ENCODE data around the gene DLG2. TPM values are rescaled to one million over a fixed set of nuclear protein-coding genes. Genes with fewer than 3 reads are reported as not detected.

Gene DLG2
- total and polyA plus RNA-seq, 9 of the 15 experiments (the other 6 are each of a cell fraction or from before 2014, with no cell fraction given), result 0.52 to 1.6 (median 0.95) TPM

- Histone ChIP-seq H3K36me3 (ENCODE audit: control insufficient read depth, insufficient read depth, low read length) (no peaks in the 10 kb centered on the region), H3K4me2 (ENCODE audit: insufficient read depth, low read length) (no peak overlapping the region), H3K9ac (ENCODE audit: insufficient read depth in 1 of 2, low read depth in 2 of 2, low read length in 2 of 2) (no peak overlapping the region), H3K9me1 (ENCODE audit: control insufficient read depth, insufficient read depth, low read length) (no peaks in the 10 kb centered on the region), H3K27ac (ENCODE audit: extremely low read depth, low read depth, low read length) (no peak overlapping the region), H3K9me3 (replicated peaks; ENCODE audit: control insufficient read depth, insufficient read depth, low read depth, low read length) (no peaks in the 10 kb centered on the region), H3K4me1 (replicated peaks in 1 of 2; ENCODE audit: control insufficient read depth in 2 of 2, insufficient read depth in 2 of 2, low read length in 2 of 2) (no peaks in the 10 kb centered on the region), H4K20me1 (replicated peaks; ENCODE audit: control insufficient read depth, insufficient read depth, low read length) (no peaks in the 10 kb centered on the region), H3K79me2 (ENCODE audit: control insufficient read depth, insufficient read depth, low read length) (no peaks in the 10 kb centered on the region), H3K27me3 (ENCODE audit: control insufficient read depth in 2 of 2, insufficient read depth in 2 of 2, low read length in 2 of 2) (no peaks in the 10 kb centered on the region), H2AFZ (ENCODE audit: low read depth, low read length) (no peak overlapping the region), H3K4me3 (no peak overlapping the region)
- ATAC-seq (no peak), DNase-seq (ENCODE audit: extremely low read depth in 1 of 4, low spot score in 3 of 4) (no peak), FAIRE-seq (no peak)
- in situ Hi-C loops (cut with MboI) (no loop called here), intact Hi-C loops (cut with micrococcal nuclease) (no loop called here)
- ChIA-PET CTCF (ENCODE audit: low intra/inter-chr PET ratio) (no interaction called here), POLR2A (interaction anchor here (0.7 kb wide), 1 partner anchor 25 kb away, joined by 3 read pairs; no protein-coding TSS in a partner anchor)
- 6% methylated on average over 2 of the region's 2 CpGs for WGBS (ENCODE audit: insufficient coverage, low coverage, missing lambda C conversion rate)
- no TSS peak for BruUV-seq (replicated peaks)
- TF ChIP-seq STAT5B (CRISPR knock-in tag; IDR thresholded peaks at IDR 0.05) (no peak), ZNF512 (tag; IDR thresholded peaks at IDR 0.05) (no peak), XRCC4 (IDR thresholded peaks at IDR 0.05; ENCODE audit: extremely low read depth, insufficient read depth, insufficient read length) (no peak), CHD2 (IDR thresholded peaks at IDR 0.05; ENCODE audit: low read depth, low read length) (no peak), ZNF280A (IDR thresholded peaks at IDR 0.05; ENCODE audit: low read depth, partially characterized antibody) (no peak), SP2 (IDR thresholded peaks at IDR 0.05; ENCODE audit: extremely low read depth, low read depth, low read length, poor library complexity, severe bottlenecking) (no peak), PTTG1 (tag; IDR thresholded peaks at IDR 0.05; ENCODE audit: low read depth) (no peak), GABPB1 (CRISPR knock-in tag; IDR thresholded peaks at IDR 0.05) (no peak), PHF20 (IDR thresholded peaks at IDR 0.05; ENCODE audit: partially characterized antibody) (no peak), CGGBP1 (CRISPR knock-in tag; IDR thresholded peaks at IDR 0.05) (no peak), RERE (CRISPR knock-in tag; IDR thresholded peaks at IDR 0.05; ENCODE audit: borderline replicate concordance) (no peak), ARID3A (IDR thresholded peaks at IDR 0.05; ENCODE audit: borderline replicate concordance, low read depth, low read length) (no peak)
These were observed 1393.1 kb downstream of the DLG2 start for GRCh38 chr11:84234011-84234410.

Data from K562 (cell line).